ENCODE results near the gene MGST3.
"Not testable (repeated sequence)": the region's sequence is repeated elsewhere in the genome, so short reads cannot be mapped to it uniquely, and the experiment has no call there.

Gene MGST3

DNA sequence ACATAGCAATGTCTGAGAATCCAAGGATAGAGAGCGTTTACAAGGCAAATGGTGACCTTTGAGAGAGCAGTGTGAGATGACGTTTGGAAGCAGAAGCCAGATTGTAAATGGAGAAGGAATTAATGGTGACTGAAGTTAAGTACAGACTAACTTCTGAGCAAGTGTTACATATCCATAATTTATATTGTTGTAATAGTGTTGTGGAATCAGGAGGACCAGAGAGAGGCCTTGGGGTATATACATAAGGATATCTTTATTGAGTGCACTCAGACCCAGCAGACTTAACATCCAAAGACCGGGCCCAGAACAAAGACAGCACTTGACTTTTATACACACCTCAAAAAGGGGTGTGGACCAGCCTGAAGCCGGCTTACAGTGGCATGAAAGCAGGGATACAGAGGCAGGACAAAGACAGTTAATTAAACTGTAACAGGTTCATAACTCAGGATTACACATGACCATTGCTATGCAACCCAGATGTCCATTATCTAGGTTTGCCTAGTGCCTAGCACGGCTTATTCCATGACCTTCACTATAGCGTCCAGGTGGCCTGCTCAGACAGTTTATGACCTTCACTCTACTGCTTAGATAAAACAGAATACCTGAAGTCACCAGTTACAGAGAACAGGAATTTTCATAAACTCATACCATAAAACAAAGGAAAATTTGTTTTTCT, 2.7 kb upstream of the MGST3 start:
- DNase-seq (ENCODE audit: low read depth in 2 of 2, low spot score in 1 of 2) = no peak

- no peak for DNase-seq (ENCODE audit: low read depth in 2 of 2, low spot score in 1 of 2)
Measured at GRCh38 chr1:165629151-165629550, 1.9 kb upstream of the MGST3 start.

GRCh38 chr1:165629848-165630628, 996 bp upstream of the MGST3 start:
- no peak for DNase-seq (ENCODE audit: low read depth in 2 of 2, low spot score in 1 of 2)

GRCh38 chr1:165631342-165632151, 513 bp downstream of the MGST3 start:
- DNase-seq (ENCODE audit: low read depth in 2 of 2, low spot score in 1 of 2) = no peak

DNA sequence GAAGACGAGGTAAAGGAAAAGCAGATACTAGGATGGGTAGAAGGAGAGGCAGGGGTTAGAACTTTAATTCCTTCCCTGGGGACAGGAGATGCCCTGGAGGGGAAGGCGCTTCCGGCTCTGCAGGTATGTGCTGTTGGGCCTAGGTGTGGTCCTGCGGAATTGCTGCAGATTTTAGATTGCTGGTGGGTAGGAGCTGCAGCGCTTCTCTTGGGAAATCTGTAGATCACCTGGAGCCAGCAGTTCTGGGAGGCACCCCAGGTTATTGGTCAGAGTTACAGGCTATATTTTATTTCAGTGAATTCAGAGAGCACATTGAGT, 1.1 kb downstream of the MGST3 start:
- DNase-seq (ENCODE audit: low read depth in 2 of 2, low spot score in 1 of 2) = no peak

GRCh38 chr1:165632491-165632890, 1.5 kb downstream of the MGST3 start:
- no peak for DNase-seq (ENCODE audit: low read depth in 2 of 2, low spot score in 1 of 2)

DNA sequence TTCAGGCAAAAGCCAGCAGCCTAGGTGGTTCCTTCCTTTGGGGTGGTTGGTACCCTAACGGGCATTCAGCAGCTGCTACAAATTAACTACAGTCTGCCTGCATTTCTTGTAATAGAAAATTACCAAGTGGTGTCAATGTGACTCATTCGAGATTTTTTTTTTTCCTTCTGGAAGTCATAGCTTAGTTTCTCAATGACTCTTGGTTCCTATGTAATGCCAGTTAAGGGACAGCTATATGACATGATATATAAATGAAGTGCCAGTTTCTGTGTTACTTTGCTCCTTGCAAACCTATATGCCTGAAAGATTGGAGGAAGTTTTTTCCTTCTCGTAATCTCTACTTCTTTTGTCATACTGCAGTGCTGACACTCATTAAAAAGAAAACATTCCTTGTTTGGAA, 2.6 kb downstream of the MGST3 start:
- no peak for DNase-seq (ENCODE audit: low read depth in 2 of 2, low spot score in 1 of 2)

GRCh38 chr1:165634154-165634921, 3.3 kb downstream of the MGST3 start:
- no peak for DNase-seq (ENCODE audit: low read depth in 2 of 2, low spot score in 1 of 2)

DNA sequence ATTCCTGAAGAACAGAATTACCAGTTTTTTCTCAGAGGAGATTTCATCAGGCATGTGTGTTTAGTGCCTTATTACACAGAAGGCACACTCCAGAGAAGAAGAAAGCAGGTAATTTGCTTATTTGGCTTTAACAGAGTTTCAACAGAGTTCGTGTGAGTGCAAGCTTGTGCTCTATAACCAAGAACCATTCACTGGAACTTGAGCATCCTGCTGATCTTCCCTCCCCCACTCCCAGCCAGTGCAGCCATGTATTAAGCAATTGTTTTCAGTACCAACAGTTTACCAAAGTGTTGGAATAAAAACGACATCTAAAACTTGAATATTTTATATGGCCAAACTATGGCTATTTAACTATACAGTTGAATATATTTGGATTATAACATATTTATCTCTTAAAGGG, 4.3 kb downstream of the MGST3 start:
- no peak for DNase-seq (ENCODE audit: low read depth in 2 of 2, low spot score in 1 of 2)

DNA sequence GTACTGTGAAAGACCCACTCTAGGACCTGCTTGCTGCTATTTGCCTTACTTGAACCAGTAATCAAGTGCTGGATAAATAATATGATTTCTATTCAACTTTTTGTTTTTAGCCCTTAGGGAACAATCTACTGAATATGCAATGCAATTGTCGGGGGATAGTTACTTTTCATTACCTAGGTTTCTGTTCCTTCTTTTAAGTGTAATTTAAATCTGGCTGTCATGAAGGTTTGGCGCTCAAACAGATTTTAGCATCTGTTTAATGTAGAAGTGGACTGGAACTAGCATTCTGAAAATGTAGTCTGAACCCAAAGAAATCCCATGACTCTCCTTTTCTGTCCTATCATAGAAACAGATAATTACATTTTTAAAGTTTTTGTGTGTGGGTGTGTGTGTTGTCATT, 4.8 kb downstream of the MGST3 start:
- DNase-seq (ENCODE audit: low read depth in 2 of 2, low spot score in 1 of 2) = no peak

- no peak for DNase-seq (ENCODE audit: low read depth in 2 of 2, low spot score in 1 of 2)
Measured at GRCh38 chr1:165637427-165637826, 6.4 kb downstream of the MGST3 start.

- not testable (repeated sequence) for DNase-seq (ENCODE audit: low read depth in 2 of 2, low spot score in 1 of 2)
Measured at GRCh38 chr1:165638211-165638610, 7.2 kb downstream of the MGST3 start.

DNA sequence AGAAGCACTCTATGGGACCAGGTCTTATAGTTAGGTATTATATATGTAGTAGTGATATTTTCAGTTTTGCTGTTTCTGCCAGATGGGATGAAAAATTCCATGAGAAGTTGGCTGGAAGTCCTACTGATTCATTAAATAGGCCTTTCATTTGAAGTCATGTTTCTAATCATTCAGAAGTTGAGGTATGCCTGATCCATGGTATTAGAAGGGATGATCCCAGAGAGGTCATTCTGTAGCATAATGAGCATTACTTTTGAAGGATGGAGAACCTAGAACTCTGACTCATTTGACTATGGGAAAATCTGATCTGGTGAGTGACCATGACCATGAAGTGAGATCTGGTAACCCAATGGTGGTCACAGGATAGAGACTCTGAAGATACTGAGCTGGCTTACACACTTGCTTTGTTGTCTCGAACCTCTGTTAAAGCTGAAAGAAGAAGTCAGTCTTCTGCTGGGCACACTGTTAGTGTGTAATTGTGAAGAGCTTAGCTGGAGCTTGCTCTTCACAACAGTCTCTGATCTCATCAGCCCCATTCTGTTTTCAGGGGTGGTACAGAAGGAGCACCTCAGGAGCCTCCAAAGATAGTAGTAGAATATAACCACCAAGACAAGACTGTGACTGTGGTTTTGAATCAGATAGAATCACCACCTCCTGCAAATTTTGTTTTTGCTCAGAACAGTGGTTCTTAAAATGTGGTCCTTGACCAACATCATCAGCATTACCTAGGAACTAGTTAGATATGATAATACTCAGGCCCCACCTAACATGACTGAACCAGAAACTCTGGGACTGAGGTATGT, 9.0 kb downstream of the MGST3 start:
- no peak for DNase-seq (ENCODE audit: low read depth in 2 of 2, low spot score in 1 of 2)

GRCh38 chr1:165641231-165641987, 10.4 kb downstream of the MGST3 start:
- DNase-seq (ENCODE audit: low read depth in 2 of 2, low spot score in 1 of 2) = no peak

DNA sequence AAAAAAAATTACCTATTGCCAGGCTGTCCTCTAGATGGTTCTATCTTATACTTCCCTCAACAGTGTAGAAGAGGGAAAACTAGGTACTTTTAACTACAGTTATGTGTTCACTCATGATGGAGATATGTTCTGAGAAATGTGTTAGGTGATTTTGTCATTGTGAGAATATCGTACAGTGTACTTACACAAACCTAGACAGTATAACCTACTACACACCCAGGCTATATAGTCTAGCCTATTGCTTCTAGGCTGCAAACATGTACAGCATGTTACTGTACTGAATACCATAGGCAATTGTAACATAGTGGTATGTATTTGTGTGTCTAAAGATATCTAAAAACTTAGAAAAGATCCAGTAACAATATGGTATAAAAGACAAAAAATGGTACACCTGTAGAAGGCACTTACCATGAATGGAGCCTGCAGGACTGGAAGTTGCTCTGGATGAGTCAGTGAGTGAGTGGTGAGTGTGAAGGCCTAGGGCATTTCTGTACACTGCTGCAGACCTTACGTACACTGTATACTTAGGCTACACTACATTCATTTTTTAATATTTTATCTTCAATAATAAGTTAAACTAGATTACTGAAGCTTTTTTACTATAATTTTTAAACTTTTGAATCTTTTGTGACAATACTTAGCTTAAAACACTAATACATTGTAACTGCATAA, 13.2 kb downstream of the MGST3 start:
- no peak for DNase-seq (ENCODE audit: low read depth in 2 of 2, low spot score in 1 of 2)

DNA sequence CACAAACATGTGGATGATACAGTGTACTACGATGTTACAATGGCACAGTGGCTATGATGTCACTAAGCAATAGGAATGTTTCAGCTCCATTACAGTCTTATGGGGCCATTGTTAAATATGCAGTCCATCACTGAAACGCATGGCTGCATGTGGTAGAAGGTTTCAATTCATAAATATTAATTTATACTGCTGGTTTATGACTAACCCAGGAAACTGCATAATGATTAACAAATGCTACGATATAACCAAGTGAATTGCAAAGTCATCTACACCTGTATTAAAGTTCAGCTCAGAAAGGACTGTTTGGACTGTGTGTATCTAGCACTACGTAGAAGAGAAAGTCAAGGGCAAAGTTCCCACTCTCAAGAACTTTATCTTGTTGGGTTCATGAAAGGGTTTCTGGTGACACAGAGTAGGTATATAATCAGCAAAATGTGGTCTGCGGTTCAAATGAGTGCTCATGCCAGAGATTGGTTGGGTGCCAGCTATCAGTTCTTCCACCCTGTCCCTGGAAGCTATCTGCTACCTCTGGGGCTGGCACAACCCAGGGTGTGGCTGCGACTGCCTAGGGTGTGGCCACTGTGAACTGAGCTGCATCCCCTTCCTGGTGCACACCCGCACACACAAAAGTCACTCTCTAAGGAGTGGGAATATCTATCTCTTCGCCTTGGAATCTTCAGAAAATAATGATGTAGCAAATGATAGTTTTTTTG, 14.8 kb downstream of the MGST3 start:
- DNase-seq (ENCODE audit: low read depth in 2 of 2, low spot score in 1 of 2) = no peak

GRCh38 chr1:165647517-165647916, 16.5 kb downstream of the MGST3 start:
- DNase-seq (ENCODE audit: low read depth in 2 of 2, low spot score in 1 of 2) = no peak

DNA sequence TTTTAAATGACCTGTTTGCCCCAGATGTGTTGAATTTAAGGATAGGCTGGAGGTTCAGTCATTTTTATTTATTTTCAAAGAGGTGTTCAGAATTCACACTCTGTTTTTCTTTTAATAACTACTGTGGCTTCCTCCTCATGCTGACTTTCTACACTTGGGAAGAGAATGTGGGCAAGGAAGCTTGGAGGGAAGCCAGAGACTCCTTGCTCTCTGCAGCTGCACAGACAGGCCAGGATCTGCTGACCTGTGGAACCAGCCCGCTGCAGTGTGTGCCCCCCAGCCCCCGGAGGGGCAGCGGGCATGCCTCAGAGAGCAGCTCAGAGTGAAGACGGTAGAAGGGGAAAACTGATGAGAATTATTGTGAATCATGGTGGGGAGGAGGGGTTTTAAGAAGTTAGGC, 16.9 kb downstream of the MGST3 start:
- no peak for DNase-seq (ENCODE audit: low read depth in 2 of 2, low spot score in 1 of 2)
